ENCODE measurements around the gene KCNG2. TPM values are rescaled to one million over a fixed set of nuclear protein-coding genes. Genes with fewer than 3 reads are reported as not detected.

Gene KCNG2
- total and polyA plus RNA-seq, 2 of the 13 experiments (the other 11 are each of a cell fraction or from before 2014, with no cell fraction given) = not detected

DNA sequence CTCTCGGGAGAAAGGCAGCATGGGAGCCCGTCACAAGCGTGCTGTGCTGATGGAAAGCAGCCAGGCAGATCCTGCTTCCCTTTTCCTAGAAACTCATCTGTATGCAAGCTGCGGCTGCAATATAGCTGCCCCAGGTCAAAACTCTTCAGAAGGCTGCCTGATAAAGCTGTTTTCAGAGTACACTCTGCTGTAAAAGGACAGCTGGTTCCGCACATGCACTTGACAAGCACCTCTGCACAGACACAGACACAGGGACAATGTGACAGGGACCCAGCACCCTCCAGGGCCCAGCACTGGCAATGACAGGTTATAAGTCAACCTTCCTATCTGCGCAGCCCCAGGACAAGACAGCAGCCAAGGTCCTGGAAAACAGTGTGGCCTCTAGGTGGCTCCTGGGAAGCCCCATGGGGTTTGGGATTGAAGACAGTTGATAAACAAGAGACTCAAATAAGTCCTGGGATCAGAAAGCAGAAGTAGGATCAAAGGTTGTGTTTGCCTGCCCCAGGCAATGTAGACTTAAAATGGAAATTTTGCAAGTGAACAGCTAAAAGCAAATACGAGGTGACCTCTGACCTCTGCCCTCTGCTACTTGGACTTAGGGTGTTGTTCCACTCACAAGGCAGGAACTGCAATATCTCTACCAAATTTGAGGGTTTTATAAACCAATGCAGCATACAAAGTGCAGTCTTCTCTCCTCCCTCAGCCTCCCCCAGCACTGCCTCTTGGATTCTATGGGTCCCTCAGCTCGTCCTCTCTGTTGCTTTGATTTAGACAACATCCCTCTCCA, 136.8 kb downstream of the KCNG2 start (continued):
- TF ChIP-seq, protein P1, sequence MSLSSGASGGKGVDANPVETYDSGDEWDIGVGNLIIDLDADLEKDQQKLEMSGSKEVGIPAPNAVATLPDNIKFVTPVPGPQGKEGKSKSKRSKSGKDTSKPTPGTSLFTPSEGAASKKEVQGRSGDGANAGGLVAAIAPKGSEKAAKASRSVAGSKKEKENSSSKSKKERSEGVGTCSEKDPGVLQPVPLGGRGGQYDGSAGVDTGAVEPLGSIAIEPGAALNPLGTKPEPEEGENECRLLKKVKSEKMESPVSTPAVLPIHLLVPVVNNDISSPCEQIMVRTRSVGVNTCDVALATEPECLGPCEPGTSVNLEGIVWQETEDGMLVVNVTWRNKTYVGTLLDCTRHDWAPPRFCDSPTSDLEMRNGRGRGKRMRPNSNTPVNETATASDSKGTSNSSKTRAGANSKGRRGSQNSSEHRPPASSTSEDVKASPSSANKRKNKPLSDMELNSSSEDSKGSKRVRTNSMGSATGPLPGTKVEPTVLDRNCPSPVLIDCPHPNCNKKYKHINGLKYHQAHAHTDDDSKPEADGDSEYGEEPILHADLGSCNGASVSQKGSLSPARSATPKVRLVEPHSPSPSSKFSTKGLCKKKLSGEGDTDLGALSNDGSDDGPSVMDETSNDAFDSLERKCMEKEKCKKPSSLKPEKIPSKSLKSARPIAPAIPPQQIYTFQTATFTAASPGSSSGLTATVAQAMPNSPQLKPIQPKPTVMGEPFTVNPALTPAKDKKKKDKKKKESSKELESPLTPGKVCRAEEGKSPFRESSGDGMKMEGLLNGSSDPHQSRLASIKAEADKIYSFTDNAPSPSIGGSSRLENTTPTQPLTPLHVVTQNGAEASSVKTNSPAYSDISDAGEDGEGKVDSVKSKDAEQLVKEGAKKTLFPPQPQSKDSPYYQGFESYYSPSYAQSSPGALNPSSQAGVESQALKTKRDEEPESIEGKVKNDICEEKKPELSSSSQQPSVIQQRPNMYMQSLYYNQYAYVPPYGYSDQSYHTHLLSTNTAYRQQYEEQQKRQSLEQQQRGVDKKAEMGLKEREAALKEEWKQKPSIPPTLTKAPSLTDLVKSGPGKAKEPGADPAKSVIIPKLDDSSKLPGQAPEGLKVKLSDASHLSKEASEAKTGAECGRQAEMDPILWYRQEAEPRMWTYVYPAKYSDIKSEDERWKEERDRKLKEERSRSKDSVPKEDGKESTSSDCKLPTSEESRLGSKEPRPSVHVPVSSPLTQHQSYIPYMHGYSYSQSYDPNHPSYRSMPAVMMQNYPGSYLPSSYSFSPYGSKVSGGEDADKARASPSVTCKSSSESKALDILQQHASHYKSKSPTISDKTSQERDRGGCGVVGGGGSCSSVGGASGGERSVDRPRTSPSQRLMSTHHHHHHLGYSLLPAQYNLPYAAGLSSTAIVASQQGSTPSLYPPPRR (CRISPR knock-in tag; IDR thresholded peaks at IDR 0.05; ENCODE audit: borderline replicate concordance) = peak; percentile 95
- TF ChIP-seq ZFP82 (CRISPR knock-in tag; IDR thresholded peaks at IDR 0.05; ENCODE audit: borderline replicate concordance) (no peak), NFYC (CRISPR knock-in tag; IDR thresholded peaks at IDR 0.05) (no peak), ZNF251 (CRISPR knock-in tag; IDR thresholded peaks at IDR 0.05) (no peak), MTF2 (CRISPR knock-in tag; IDR thresholded peaks at IDR 0.05; ENCODE audit: borderline replicate concordance) (no peak), ZNF678 (CRISPR knock-in tag; IDR thresholded peaks at IDR 0.05) (no peak), IRF1 (CRISPR knock-in tag; IDR thresholded peaks at IDR 0.05; ENCODE audit: low read depth) (no peak), REPIN1 (CRISPR knock-in tag; IDR thresholded peaks at IDR 0.05; ENCODE audit: borderline replicate concordance, low read depth) (peak; percentile 96), HDAC6 (IDR thresholded peaks at IDR 0.05; ENCODE audit: low read depth, low read length) (no peak), CEBPB (IDR thresholded peaks at IDR 0.05; ENCODE audit: borderline replicate concordance, low read depth, low read length) (peak; percentile 81), CENPT (CRISPR knock-in tag; IDR thresholded peaks at IDR 0.05; ENCODE audit: low read depth) (no peak)
- TF ChIP-seq, protein P2, sequence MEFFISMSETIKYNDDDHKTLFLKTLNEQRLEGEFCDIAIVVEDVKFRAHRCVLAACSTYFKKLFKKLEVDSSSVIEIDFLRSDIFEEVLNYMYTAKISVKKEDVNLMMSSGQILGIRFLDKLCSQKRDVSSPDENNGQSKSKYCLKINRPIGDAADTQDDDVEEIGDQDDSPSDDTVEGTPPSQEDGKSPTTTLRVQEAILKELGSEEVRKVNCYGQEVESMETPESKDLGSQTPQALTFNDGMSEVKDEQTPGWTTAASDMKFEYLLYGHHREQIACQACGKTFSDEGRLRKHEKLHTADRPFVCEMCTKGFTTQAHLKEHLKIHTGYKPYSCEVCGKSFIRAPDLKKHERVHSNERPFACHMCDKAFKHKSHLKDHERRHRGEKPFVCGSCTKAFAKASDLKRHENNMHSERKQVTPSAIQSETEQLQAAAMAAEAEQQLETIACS (CRISPR knock-in tag; IDR thresholded peaks at IDR 0.05) = no peak
- TF ChIP-seq, protein P3, sequence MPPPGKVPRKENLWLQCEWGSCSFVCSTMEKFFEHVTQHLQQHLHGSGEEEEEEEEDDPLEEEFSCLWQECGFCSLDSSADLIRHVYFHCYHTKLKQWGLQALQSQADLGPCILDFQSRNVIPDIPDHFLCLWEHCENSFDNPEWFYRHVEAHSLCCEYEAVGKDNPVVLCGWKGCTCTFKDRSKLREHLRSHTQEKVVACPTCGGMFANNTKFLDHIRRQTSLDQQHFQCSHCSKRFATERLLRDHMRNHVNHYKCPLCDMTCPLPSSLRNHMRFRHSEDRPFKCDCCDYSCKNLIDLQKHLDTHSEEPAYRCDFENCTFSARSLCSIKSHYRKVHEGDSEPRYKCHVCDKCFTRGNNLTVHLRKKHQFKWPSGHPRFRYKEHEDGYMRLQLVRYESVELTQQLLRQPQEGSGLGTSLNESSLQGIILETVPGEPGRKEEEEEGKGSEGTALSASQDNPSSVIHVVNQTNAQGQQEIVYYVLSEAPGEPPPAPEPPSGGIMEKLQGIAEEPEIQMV (CRISPR knock-in tag; IDR thresholded peaks at IDR 0.05; ENCODE audit: low read depth) = peak; percentile 51
- TF ChIP-seq, protein P4, sequence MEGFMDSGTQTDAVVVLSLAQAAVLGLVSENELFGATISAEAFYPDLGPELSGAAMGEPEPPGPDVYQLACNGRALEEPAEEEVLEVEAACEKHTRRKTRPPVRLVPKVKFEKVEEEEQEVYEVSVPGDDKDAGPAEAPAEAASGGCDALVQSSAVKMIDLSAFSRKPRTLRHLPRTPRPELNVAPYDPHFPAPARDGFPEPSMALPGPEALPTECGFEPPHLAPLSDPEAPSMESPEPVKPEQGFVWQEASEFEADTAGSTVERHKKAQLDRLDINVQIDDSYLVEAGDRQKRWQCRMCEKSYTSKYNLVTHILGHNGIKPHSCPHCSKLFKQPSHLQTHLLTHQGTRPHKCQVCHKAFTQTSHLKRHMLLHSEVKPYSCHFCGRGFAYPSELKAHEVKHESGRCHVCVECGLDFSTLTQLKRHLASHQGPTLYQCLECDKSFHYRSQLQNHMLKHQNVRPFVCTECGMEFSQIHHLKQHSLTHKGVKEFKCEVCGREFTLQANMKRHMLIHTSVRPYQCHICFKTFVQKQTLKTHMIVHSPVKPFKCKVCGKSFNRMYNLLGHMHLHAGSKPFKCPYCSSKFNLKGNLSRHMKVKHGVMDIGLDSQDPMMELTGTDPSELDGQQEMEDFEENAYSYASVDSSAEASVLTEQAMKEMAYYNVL (CRISPR knock-in tag; IDR thresholded peaks at IDR 0.05; ENCODE audit: borderline replicate concordance) = peak; percentile 86; the same call in 1 of the 2 replicates
- TF ChIP-seq, protein P5, sequence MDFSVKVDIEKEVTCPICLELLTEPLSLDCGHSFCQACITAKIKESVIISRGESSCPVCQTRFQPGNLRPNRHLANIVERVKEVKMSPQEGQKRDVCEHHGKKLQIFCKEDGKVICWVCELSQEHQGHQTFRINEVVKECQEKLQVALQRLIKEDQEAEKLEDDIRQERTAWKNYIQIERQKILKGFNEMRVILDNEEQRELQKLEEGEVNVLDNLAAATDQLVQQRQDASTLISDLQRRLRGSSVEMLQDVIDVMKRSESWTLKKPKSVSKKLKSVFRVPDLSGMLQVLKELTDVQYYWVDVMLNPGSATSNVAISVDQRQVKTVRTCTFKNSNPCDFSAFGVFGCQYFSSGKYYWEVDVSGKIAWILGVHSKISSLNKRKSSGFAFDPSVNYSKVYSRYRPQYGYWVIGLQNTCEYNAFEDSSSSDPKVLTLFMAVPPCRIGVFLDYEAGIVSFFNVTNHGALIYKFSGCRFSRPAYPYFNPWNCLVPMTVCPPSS (IDR thresholded peaks at IDR 0.05) = no peak

All from HepG2 (cell line).